COLO668 (cell line): Measurements from ENCODE around the gene PPA1.
"Not testable (repeated sequence)": the region's sequence is repeated elsewhere in the genome, so short reads cannot be mapped to it uniquely, and the experiment has no call there.

Experiments
- DNase-seq: peaks from one replicate; lab custom pipeline; 2025; ENCODE audit not compliant: unreplicated experiment; lab: John Stamatoyannopoulos, UW

PPA1 gene

DNA sequence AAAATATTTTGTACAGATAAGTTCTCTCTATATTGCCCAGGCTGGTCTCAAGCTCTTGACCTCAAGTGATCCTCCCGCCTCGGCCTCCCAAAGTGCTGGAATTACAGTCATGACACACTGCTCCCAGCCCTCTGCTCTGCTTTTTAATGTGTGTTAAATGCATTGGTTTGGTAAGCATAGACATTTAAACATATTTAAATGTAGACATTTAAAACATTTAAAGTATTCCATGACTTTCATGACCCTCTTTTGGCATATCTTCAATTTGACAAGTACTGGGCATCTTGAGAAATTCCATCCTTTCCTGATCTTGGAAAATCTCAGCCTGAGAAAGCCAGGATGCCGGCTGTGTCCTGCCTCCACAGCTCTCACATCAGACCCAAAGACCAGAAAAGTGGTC, 57.7 kb downstream of the PPA1 start:
- DNase-seq, result no peak

DNA sequence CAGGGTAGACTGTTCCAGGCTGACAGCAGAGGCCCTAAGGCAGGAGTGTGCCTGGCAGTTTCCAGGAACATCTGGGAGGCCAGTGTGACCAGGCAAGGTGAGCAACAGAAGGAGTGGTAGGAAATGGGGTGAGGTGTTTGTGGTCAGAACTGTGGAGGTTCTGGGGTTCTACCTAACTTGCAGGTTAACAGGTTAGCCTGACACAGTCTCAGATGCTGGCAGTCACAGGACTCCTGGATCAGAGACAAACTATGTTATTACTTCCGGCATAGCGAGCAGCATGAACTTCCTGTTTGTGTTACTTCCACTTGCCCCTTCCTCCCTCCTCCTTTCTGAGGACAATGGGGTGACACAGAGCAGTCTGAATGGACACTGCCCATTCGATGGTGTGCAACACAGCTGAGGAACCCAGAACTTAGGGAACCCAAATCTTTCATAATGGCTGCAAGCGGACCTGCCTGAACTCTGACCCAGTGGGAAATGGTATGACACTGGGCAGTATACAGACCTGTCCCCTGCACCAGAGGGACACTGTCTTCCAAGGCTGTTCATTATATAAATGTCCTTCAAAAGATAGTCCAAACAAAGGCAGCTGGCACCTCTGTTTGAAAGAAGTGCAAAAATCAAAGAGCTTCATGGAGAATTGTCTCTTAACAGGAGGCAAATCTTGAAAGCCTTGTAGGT, 59.0 kb downstream of the PPA1 start:
- DNase-seq, result no peak

GRCh38 chr10:70169649-70170364, 63.4 kb downstream of the PPA1 start:
- DNase-seq, result peak; percentile 23

DNA sequence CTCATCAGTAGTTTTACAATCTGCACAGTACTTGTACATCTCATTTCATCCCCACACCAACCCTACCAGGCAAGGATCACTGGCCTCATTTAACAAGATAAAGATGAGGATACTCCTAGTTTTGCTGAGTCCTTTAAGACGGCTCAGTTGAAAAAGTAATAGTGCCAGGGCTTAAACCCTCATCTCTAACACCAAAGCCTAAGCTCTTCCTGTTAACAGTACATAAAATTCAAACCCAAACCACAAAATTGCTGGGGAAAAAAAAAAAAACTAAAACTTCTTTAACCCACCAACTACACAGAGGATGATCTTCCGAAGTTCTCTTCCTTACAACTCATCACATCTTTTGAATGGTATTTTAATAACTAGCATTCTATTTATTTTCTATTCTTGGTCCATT, 64.2 kb downstream of the PPA1 start:
- no peak for DNase-seq

GRCh38 chr10:70167246-70167645, 66.0 kb downstream of the PPA1 start:
- DNase-seq, result no peak

DNA sequence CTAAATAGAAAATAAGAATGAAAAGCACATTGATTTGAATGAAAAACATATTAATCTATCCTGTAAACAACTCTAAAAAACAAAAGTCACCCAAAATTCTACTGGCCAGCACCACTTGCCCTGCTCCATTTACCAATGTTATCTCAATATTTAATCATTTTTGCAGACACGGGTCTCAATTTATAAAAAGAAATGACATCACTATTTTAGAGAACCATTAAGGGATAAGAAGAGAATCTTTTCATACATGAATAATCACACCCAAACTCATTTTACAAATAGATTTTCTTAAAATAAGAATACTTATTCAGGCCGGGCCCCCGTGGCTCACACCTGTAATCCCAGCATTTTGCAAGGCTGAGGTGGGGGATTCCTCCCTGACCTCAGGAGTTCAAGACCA, 66.8 kb downstream of the PPA1 start:
- DNase-seq, result no peak

GRCh38 chr10:70164163-70164562, 69.1 kb downstream of the PPA1 start:
- no peak for DNase-seq

GRCh38 chr10:70163448-70163847, 69.8 kb downstream of the PPA1 start:
- no peak for DNase-seq

GRCh38 chr10:70162892-70163201, 70.4 kb downstream of the PPA1 start:
- DNase-seq, result no peak

GRCh38 chr10:70162151-70162891, 70.9 kb downstream of the PPA1 start:
- no peak for DNase-seq

- no peak for DNase-seq
Measured at GRCh38 chr10:70160798-70161197, 72.4 kb downstream of the PPA1 start.

GRCh38 chr10:70159366-70159765, 73.9 kb downstream of the PPA1 start:
- not testable (repeated sequence) for DNase-seq

GRCh38 chr10:70158113-70158512, 75.1 kb downstream of the PPA1 start:
- no peak for DNase-seq

GRCh38 chr10:70155255-70155838, 77.9 kb downstream of the PPA1 start:
- no peak for DNase-seq
